Upper lobe of right lung (tissue), 1 donor: ENCODE results near the gene TULP1. TPM values are rescaled to one million over a fixed set of nuclear protein-coding genes. Genes with fewer than 3 reads are reported as not detected.
"Not testable (repeated sequence)": the region's sequence is repeated elsewhere in the genome, so short reads cannot be mapped to it uniquely, and the experiment has no call there.

Source experiments
- ATAC-seq: fragments of 200-7000 bp; cut with Tn5 transposase; one replicate; pipeline ENCODE4 v1.9.1; 2020; ENCODE audit warnings: mild to moderate bottlenecking, moderate library complexity
- DNase-seq: peaks from one replicate; pipeline ENCODE4 v3.0.0-alpha.2; 2020
- H3K27ac ChIP-seq: fragments of 200-600 bp; one replicate; pipeline ENCODE4 v1.8.0; 2022
- H3K27me3 ChIP-seq: fragments of 200-600 bp; one replicate; pipeline ENCODE4 v1.8.0; 2022; ENCODE audit warnings: mild to moderate bottlenecking
- H3K36me3 ChIP-seq: fragments of 200-600 bp; one replicate; pipeline ENCODE4 v1.8.0; 2022
- H3K4me1 ChIP-seq: fragments of 200-600 bp; one replicate; pipeline ENCODE4 v1.8.0; 2022
- H3K4me3 ChIP-seq: fragments of 200-600 bp; one replicate; pipeline ENCODE4 v1.8.0; 2022; ENCODE audit warnings: mild to moderate bottlenecking
- H3K9me3 ChIP-seq: fragments of 200-600 bp; one replicate; pipeline ENCODE4 v1.8.0; 2022
- CTCF ChIP-seq: fragments of 200-600 bp; IDR thresholded peaks from one replicate; pipeline ENCODE4 v1.8.0; 2022; ENCODE audit warnings: antibody characterized with exemption
- intact Hi-C: fragments of 100-400 bp; cut with DNase I; formaldehyde crosslinking; loops from one replicate; pipeline ENCODE4 v1.11.0; 2022
- total RNA-seq: library from RNA; stranded (reverse); fragmentation: NEBNext Ultra II Directional; extraction: Animal tissue kit (Norgen Biotek cat#: 25700); gene quantifications from one replicate; pipeline ENCODE4 v1.2.1, GENCODE V29; 2021
- donor health status: DM: no; HTN: yes; CAD: no; lungs with severe emphysema.

Gene TULP1
- total RNA-seq, 1 donor from 2014 or later = not detected

GRCh38 chr6:35519313-35520015 lies 6.8 kb upstream of the TULP1 start:
- Histone ChIP-seq H3K36me3 (no peaks in the 10 kb centered on the region), H3K27me3 (no peaks in the 10 kb centered on the region), H3K9me3 (no peaks in the 10 kb centered on the region), H3K4me3 (no peak overlapping the region), H3K4me1 (no peaks in the 10 kb centered on the region), H3K27ac (no peak overlapping the region)
- intact Hi-C loops = loop anchor here (10.0 kb wide), 1 partner anchor 225 kb away; no protein-coding TSS in a partner anchor
- no peak for TF ChIP-seq CTCF
- no peak for ATAC-seq
- no peak for DNase-seq

- H3K4me1 ChIP-seq = no peaks in the 10 kb centered on the region
- no peak for TF ChIP-seq CTCF
- H3K27me3 ChIP-seq = no peaks in the 10 kb centered on the region
- no peak overlapping the region for H3K27ac ChIP-seq
- intact Hi-C loops = no loop called here
- H3K36me3 ChIP-seq = no peaks in the 10 kb centered on the region
- no peak for ATAC-seq
- H3K4me3 ChIP-seq = no peak overlapping the region
- no peaks in the 10 kb centered on the region for H3K9me3 ChIP-seq
- DNase-seq = no peak
Measured at GRCh38 chr6:35518566-35519312, 6.0 kb upstream of the TULP1 start.

- H3K4me1 ChIP-seq, ATAC-seq, DNase-seq, H3K36me3 ChIP-seq, intact Hi-C loops, H3K27ac ChIP-seq, H3K9me3 ChIP-seq, H3K4me3 ChIP-seq, H3K27me3 ChIP-seq: not testable (repeated sequence)
Measured at GRCh38 chr6:35517978-35518377, 5.3 kb upstream of the TULP1 start.

GRCh38 chr6:35516712-35517111 lies 4.0 kb upstream of the TULP1 start:
- TF ChIP-seq CTCF = no peak
- ATAC-seq (no peak), DNase-seq (no peak)
- intact Hi-C loops = no loop called here
- H3K9me3 ChIP-seq = no peaks in the 10 kb centered on the region
- H3K27ac ChIP-seq = no peak overlapping the region
- no peak overlapping the region for H3K4me3 ChIP-seq
- H3K36me3 ChIP-seq = no peaks in the 10 kb centered on the region
- peaks cover 5% of the 10 kb centered on the region for H3K27me3 ChIP-seq
- H3K4me1 ChIP-seq = no peaks in the 10 kb centered on the region

- H3K27me3 ChIP-seq = peaks cover 13% of the 10 kb centered on the region
- H3K36me3 ChIP-seq, H3K4me1 ChIP-seq, H3K27ac ChIP-seq, intact Hi-C loops, H3K9me3 ChIP-seq, DNase-seq, H3K4me3 ChIP-seq: not testable (repeated sequence)
- ATAC-seq = peak; percentile 20
Measured at GRCh38 chr6:35515939-35516338, 3.2 kb upstream of the TULP1 start.

GRCh38 chr6:35514587-35514986 lies 1.9 kb upstream of the TULP1 start:
- no peak for DNase-seq

More at GRCh38 chr6:35514587-35514986, 1.9 kb upstream of the TULP1 start:
- intact Hi-C loops = no loop called here
- H3K4me3 ChIP-seq = no peak overlapping the region
- H3K9me3 ChIP-seq = no peaks in the 10 kb centered on the region
- TF ChIP-seq CTCF = no peak
- H3K4me1 ChIP-seq = no peaks in the 10 kb centered on the region
- H3K27me3 ChIP-seq = peaks cover 22% of the 10 kb centered on the region
- no peak overlapping the region for H3K27ac ChIP-seq
- no peaks in the 10 kb centered on the region for H3K36me3 ChIP-seq
- ATAC-seq = no peak
